Loucy (cell line): Measurements from ENCODE around the gene CYTH3.

Experiments
- EZH2phosphoT487 ChIP-seq: fragments of 200-600 bp; IDR thresholded peaks from 2 replicates; pipeline ENCODE4 v1.6.1; 2018; ENCODE audit warnings: antibody characterized with exemption, mild to moderate bottlenecking, moderate library complexity, borderline replicate concordance
- TF ChIP-seq, protein P1 (sequence below): fragments of 200-600 bp; sonication (generic); conservative IDR thresholded peaks from 2 replicates; pipeline ENCODE4 v1.5.1; 2014; ENCODE audit warnings: mild to moderate bottlenecking, antibody characterized with exemption, low read length

DNA sequence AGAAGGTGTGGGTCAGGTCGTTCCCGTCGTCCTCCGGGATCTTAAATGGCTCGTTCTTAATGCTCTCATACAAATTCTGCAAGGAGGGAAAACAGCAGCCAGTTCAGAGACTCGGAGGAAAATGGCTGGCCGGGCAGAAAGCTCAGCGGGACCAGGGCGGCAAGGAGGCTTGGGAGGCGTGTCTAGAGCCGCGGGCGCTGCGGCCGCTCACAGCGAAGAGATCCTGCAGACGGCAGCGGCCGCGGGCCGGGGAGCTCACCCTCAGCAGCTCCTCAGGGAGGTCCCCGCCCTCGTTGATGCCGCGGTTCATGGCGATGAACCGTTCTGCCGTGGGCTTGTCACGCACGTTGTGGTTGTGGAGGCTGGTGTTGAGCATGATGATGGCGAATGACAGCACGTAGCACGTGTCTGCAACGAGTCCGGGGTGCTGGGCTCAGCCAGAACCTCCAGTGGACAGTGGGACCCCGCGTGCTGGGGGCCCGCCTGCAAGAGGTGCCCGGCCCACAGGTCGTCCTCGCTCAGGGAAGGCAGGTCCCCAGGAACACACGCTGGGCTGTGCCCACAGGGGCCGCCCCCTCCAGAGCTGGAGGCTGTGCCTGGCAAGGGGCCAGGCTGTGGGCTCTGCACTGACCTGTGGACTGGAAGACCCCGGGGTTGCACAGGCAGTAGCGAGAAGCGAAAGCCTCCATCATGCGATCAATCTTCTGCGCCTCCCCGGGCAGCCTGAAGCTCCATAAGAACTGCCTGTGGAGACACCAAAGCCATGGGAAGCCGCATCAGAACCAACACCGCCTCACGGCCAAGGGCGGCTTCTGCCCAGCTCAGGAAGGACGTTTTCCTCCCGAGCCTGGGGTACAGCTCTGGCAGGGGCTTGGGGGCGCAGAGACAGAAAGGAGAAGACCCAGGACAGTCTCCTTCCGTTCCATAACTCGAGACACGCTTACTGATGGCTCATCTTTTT is 101.6 kb downstream of the CYTH3 start:
- TF ChIP-seq, protein P1, sequence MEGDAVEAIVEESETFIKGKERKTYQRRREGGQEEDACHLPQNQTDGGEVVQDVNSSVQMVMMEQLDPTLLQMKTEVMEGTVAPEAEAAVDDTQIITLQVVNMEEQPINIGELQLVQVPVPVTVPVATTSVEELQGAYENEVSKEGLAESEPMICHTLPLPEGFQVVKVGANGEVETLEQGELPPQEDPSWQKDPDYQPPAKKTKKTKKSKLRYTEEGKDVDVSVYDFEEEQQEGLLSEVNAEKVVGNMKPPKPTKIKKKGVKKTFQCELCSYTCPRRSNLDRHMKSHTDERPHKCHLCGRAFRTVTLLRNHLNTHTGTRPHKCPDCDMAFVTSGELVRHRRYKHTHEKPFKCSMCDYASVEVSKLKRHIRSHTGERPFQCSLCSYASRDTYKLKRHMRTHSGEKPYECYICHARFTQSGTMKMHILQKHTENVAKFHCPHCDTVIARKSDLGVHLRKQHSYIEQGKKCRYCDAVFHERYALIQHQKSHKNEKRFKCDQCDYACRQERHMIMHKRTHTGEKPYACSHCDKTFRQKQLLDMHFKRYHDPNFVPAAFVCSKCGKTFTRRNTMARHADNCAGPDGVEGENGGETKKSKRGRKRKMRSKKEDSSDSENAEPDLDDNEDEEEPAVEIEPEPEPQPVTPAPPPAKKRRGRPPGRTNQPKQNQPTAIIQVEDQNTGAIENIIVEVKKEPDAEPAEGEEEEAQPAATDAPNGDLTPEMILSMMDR: no peak
- no peak for TF ChIP-seq EZH2phosphoT487
